ENCODE results near the gene FMC1.

Gene FMC1

GRCh38 chr7:139387594-139387993 lies 46.5 kb downstream of the FMC1 start:
- DNase-seq = no peak

- no peak for DNase-seq
Measured at GRCh38 chr7:139389091-139389490, 48.0 kb downstream of the FMC1 start.

- no peak for DNase-seq
Measured at GRCh38 chr7:139389774-139390173, 48.6 kb downstream of the FMC1 start.

- DNase-seq = no peak
Measured at GRCh38 chr7:139393621-139394211, 52.6 kb downstream of the FMC1 start.

GRCh38 chr7:139394540-139394939 lies 53.4 kb downstream of the FMC1 start:
- DNase-seq = no peak

Data from activated naive CD4-positive, alpha-beta T cell treated with Interleukin-2 at 50 U/mL for 16 hours (primary cell).